NCI-H1694 treated with DMSO at 0.1 percent for 48 hours (cell line): ENCODE results near the gene RSU1.

Experiments used
- DNase-seq: peaks from one replicate; lab custom pipeline; 2025; lab: John Stamatoyannopoulos, UW

RSU1 gene

GRCh38 chr10:16602104-16602775 is 215.0 kb downstream of the RSU1 start:
- no peak for DNase-seq

- no peak for DNase-seq
Measured at GRCh38 chr10:16599662-16600061, 217.6 kb downstream of the RSU1 start.

DNA sequence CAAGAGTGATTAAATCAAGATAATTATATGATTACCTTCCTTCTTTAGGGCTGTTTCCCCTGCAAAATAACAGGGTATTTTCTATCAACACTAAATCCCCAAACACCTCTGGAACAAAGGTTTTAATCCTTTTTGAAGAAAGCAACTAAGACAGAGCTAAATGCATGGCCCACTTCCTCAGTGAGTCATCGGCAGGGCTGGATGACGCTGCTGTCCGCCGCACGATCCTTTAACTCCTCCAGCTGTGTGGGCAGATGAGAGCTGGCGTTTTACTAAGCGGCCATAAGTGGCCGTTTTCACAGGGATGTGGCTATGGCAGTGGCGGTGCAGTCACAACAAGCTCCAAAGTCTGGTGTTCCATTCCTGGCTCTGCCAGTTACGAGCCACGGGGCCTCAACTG is 219.6 kb downstream of the RSU1 start:
- DNase-seq, result no peak

DNA sequence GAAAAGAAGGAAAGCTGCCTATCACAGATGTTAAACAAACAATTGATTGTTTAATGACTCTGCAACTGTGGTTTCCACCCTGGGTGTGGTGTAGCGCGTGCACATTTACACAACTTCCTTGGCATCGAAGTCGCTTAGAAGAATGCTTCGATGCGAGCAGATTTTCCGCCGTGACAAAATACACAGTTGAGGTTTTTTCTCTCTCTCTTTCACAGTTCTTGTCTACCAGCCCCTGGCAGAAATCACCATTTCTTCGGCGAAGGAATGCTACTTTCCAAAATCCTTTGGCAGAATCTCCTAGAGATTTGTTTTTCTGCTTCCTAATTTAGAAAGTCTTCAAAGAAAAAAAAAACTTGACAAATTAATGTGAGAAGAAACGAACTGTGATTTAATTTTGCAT is 224.8 kb downstream of the RSU1 start:
- no peak for DNase-seq

DNA sequence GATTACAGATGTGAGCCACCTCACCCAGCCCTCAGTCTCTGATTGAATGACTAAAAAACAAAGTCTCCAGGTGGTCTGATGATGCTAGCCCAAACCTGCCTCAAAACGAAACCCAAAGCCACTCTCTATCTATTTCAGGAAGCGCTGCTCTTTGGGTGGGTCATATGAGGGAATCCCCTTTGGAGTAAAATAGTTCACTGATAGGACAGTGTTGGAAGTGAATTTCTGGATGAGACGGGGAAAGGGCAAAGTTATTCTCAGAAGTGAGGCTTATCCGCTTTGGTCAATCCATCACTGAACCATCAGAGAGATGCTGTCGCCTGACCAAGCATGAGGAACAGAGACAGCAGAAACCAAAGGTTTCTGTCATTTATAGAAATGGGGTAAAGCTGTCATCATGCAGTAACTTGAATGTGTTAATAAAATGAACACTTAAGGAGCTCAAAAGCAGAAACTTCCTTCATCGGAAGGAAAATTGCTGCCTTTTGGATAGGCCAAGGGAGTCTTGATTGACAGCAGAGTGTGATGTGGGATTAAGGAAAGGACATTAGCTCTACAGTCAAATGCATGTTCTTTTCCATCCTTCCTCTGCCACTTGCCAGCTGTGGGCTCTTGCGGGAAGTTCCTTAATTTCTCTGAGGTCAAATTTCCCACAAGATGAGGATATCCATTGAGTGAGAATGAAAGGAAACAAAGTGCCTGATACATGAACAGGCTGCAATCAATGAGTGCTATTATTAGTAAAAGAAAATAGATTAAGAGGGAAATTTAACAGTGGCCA is 230.7 kb downstream of the RSU1 start:
- DNase-seq, result no peak

DNA sequence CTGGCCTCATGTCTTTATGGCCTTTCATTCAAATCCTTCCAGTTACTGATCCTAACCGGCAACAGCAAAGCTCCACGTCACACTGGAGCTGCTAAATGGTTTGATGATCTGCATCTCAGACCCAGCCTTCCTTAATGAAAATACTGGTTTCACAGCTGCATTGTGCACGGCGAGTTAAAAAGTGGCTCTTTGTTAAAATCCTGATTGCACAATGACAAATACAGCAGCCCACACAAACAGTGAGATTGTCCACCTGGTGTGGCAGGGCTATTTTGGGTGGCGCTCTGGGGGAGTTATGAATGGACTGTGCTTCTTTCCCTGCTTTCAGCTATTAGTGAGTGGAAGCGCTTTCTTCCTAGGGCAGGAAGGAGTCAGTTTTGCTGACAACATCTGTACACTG is 232.1 kb downstream of the RSU1 start:
- no peak for DNase-seq

GRCh38 chr10:16583382-16583781 is 233.8 kb downstream of the RSU1 start:
- DNase-seq, result no peak

DNA sequence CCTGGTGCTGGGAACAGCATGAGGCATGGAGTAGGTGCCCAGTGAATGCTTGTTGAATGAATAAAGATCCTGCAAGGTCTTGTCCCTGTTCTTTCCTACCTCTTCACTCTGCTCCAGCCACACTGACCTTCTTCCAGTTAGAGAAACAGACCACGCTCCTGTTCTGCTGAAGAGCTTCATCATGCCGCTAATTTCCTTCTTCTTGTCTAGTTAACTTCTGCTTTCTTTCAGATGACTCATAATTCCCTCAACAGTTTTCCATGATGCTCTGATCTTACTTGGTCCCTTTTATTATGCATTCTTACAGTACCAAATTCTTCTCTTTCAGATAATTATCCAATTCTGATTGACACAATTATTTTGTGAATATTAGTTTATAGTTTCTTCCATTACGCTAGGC is 236.0 kb downstream of the RSU1 start:
- DNase-seq, result no peak

GRCh38 chr10:16570731-16571130 is 246.5 kb downstream of the RSU1 start:
- no peak for DNase-seq

GRCh38 chr10:16566202-16566805 is 250.9 kb downstream of the RSU1 start:
- DNase-seq, result no peak

- DNase-seq, result no peak
Measured at GRCh38 chr10:16565604-16566003, 251.6 kb downstream of the RSU1 start.

GRCh38 chr10:16562891-16563290 is 254.3 kb downstream of the RSU1 start:
- no peak for DNase-seq

DNA sequence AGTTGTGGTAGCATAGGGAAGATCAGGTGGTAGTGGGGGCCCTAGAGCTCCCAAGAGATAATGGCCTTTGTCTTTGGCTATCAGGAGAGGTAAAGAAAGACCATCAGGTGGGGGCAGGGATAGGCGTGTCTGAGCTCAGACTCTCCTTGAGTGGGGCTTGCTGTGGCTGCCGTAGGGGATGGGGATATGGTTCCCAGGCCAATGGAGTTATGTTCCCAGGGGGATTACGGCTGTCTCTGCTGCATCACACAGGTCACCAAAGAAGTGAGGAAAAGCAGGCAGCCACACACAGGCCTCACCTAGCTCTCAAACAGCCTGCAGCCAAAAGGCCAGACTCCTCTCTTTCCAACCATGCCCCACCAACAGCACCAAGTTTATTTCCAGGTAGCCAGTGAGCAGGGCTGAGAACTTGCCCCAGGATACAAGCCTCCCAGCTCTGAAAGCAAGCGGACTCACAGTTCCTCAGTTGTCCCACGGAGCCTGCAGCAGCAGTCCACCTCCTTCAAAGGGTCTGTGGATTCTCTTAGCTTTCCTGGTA is 257.9 kb downstream of the RSU1 start:
- no peak for DNase-seq

- DNase-seq, result no peak
Measured at GRCh38 chr10:16547973-16548372, 269.3 kb downstream of the RSU1 start.

DNA sequence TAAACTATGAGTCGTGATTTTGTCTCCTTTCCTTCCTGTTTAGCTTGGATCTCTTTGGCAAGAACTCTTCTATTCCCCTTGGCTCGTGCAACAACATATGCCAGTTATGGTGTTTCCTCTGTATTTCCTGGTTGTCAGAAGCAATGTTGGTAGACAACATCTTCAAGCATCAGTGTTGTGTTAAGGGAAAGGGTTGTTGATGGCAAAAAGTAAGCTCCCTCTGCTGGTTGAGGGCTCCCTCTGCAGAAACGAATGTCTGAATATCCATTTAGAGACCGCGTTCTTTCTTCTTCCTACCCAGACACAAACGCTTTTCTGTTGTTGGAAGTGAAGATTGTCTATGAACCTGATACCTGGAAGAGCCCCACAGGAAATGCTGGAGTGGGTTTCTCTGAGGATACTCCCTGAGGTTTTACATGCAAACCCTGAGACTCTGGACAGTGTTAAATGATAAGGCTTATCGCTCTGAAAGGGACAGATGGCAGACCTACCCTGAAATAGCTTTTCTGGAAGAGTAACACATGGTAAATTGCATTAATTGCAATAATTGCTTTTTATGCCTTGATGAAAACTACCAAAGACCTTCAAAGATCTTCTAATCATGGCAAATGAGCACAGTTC is 272.0 kb downstream of the RSU1 start:
- DNase-seq, result peak; percentile 42

DNA sequence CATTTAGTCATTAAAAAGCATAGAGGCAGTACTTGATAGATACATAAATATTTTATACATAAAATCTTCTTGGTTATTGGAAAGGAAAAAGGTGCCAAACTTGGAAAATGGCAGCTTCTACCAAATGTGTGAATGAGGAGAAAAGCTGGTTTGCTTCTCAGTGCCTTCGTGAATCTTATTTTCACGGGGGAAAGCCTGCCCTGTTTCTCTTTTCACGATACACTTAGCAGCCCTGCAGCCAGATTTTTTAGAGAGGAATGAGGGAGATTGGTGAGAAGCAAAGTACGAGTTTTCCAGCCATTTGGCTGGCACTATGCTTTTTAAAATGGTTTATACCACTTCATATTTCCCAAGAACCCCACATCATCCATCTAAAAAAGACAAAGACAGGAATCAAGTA is 272.6 kb downstream of the RSU1 start:
- no peak for DNase-seq

DNA sequence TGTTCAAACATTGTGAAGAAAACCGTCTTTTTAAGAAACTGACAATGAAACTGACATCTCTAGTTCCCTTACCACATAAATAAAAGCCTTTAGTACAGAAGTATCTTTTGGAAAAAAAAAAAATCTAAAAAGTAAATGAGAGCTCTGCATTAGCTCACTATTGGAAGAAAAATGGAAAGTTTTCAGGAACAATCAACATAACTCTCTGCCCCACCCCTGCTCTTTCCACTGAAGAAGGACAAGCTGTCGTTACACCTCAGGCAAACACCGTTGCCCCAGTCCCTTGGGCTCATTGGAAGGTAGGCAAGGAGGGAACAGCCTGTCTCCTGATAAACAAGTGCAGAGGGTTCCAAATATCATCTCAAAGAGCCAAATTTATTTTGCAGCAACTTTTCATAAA is 273.1 kb downstream of the RSU1 start:
- DNase-seq, result no peak
